ENCODE results near the gene PALLD. TPM values are rescaled to one million over a fixed set of nuclear protein-coding genes. Genes with fewer than 3 reads are reported as not detected.

The PALLD gene
- total RNA-seq, 1 experiment from 2014 or later: 18.3 TPM

GRCh38 chr4:168694667-168695066, 197.8 kb downstream of the PALLD start:
- no peak for TF ChIP-seq CTCF (conservative IDR thresholded peaks at IDR 0.05)
- Histone ChIP-seq H3K9me3 (ENCODE audit: control insufficient read depth, low read depth, low read length) (no peaks in the 10 kb centered on the region), H4K91ac (ENCODE audit: insufficient read length, low read depth, low read length) (no peak overlapping the region), H4K8ac (replicated peaks; ENCODE audit: insufficient read length, low read depth, low read length) (no peak overlapping the region), H3K79me1 (ENCODE audit: insufficient read depth, low read depth, low read length, poor library complexity, severe bottlenecking) (no peaks in the 10 kb centered on the region), H3K56ac (ENCODE audit: insufficient read length, low read depth, low read length) (no peak overlapping the region), H3K4ac (ENCODE audit: low read depth, low read length) (no peak overlapping the region), H2BK120ac (ENCODE audit: low read depth, low read length, poor library complexity, severe bottlenecking) (no peak overlapping the region), H3K9ac (ENCODE audit: extremely low read depth, insufficient read length, low read length) (no peak overlapping the region), H3T11ph (ENCODE audit: low read length) (no peak overlapping the region), H2BK20ac (ENCODE audit: low read depth, low read length, poor library complexity, severe bottlenecking) (no peak overlapping the region), H2BK12ac (ENCODE audit: insufficient read length, low read depth, low read length) (no peak overlapping the region), H2AK5ac (ENCODE audit: insufficient read length, low read length) (no peak overlapping the region), H3K27me3 (ENCODE audit: insufficient read depth, low read length) (no peaks in the 10 kb centered on the region), H2BK15ac (ENCODE audit: low read depth, low read length) (no peak overlapping the region), H3K4me1 (ENCODE audit: insufficient read depth, low read length) (no peaks in the 10 kb centered on the region), H3K27ac (ENCODE audit: insufficient read length, low read depth, low read length) (no peak overlapping the region), H4K5ac (ENCODE audit: insufficient read length, low read depth, low read length) (no peak overlapping the region), H3K23ac (ENCODE audit: insufficient read length, low read depth, low read length) (no peak overlapping the region), H4K20me1 (ENCODE audit: control insufficient read depth, insufficient read depth, insufficient read length) (no peaks in the 10 kb centered on the region), H2AFZ (ENCODE audit: low read length) (no peak overlapping the region), H3K23me2 (ENCODE audit: insufficient read length, low read depth, low read length, poor library complexity, severe bottlenecking) (no peaks in the 10 kb centered on the region), H3K79me2 (ENCODE audit: insufficient read depth, low read length) (no peaks in the 10 kb centered on the region), H2BK5ac (ENCODE audit: insufficient read length, low read length) (no peak overlapping the region), H3K18ac (ENCODE audit: insufficient read length, low read depth, low read length) (no peak overlapping the region), H3K4me2 (ENCODE audit: insufficient read depth, insufficient read length, low read length) (no peak overlapping the region), H3K14ac (ENCODE audit: insufficient read depth, low read length) (no peak overlapping the region)
- Mint-ChIP-seq H3K9me3 (no peaks in the 10 kb centered on the region), H3K27me3 (ENCODE audit: low read depth) (no peaks in the 10 kb centered on the region), H3K4me3 (no peak overlapping the region), H3K4me1 (peaks cover 8 to 10% of the 10 kb centered on the region in 2 experiments), H3K27ac (no peak overlapping the region), H3K36me3 (ENCODE audit: insufficient read depth in 1 of 3, low read depth in 3 of 3) (no peaks in the 10 kb centered on the region)
- no peak for DNase-seq
- WGBS (ENCODE audit: extremely low coverage, insufficient read length, low lambda C conversion rate): no CpG with 5 or more reads among the region's 4 CpGs

All from H9 (cell line).